Measurements from ENCODE around the gene CAPRIN2.

CAPRIN2 gene

GRCh38 chr12:30698346-30698745 lies 56.4 kb downstream of the CAPRIN2 start:
- no peak for DNase-seq (ENCODE audit: low read depth in 2 of 2)

GRCh38 chr12:30696943-30697342 lies 57.8 kb downstream of the CAPRIN2 start:
- no peak for DNase-seq (ENCODE audit: low read depth in 2 of 2)

GRCh38 chr12:30696486-30696885 lies 58.3 kb downstream of the CAPRIN2 start:
- no peak for DNase-seq (ENCODE audit: low read depth in 2 of 2)

- DNase-seq (ENCODE audit: low read depth in 2 of 2), result no peak
These were observed 58.7 kb downstream of the CAPRIN2 start for GRCh38 chr12:30696103-30696408.

- peak; percentile 73 to 85 for DNase-seq (ENCODE audit: low read depth in 2 of 2)
These were observed 59.3 kb downstream of the CAPRIN2 start, which contains the start of gene IPO8 for GRCh38 chr12:30695199-30696102. Gene IPO8 (minus strand): TSS chr12:30695869. CDS start chr12:30695647, 222 bp downstream.

- no peak for DNase-seq (ENCODE audit: low read depth in 2 of 2)
These were observed 60.1 kb downstream of the CAPRIN2 start for GRCh38 chr12:30694412-30695198.

GRCh38 chr12:30692470-30692869 lies 62.3 kb downstream of the CAPRIN2 start:
- DNase-seq (ENCODE audit: low read depth in 2 of 2), result no peak

- DNase-seq (ENCODE audit: low read depth in 2 of 2), result no peak
These were observed 63.5 kb downstream of the CAPRIN2 start for GRCh38 chr12:30691122-30691879.

- DNase-seq (ENCODE audit: low read depth in 2 of 2), result no peak
These were observed 67.3 kb downstream of the CAPRIN2 start for GRCh38 chr12:30687265-30687986.

- no peak for DNase-seq (ENCODE audit: low read depth in 2 of 2)
These were observed 75.5 kb downstream of the CAPRIN2 start for GRCh38 chr12:30679241-30679640.

- DNase-seq (ENCODE audit: low read depth in 2 of 2), result no peak
These were observed 76.5 kb downstream of the CAPRIN2 start for GRCh38 chr12:30678221-30678620.

GRCh38 chr12:30661210-30661609 lies 93.5 kb downstream of the CAPRIN2 start:
- no peak for DNase-seq (ENCODE audit: low read depth in 2 of 2)
